Activated CD8-positive, alpha-beta memory T cell treated with anti-CD3 and anti-CD28 coated beads, Interleukin-2, amount 50 U/mL, for 48 hours (primary cell): ENCODE data around the gene GRAMD1B.
"Not testable (repeated sequence)": the region's sequence is repeated elsewhere in the genome, so short reads cannot be mapped to it uniquely, and the experiment has no call there.

Source experiments
- DNase-seq: peaks from one replicate; pipeline ENCODE4 v3.0.0-alpha.2; 2020

The GRAMD1B gene

DNA sequence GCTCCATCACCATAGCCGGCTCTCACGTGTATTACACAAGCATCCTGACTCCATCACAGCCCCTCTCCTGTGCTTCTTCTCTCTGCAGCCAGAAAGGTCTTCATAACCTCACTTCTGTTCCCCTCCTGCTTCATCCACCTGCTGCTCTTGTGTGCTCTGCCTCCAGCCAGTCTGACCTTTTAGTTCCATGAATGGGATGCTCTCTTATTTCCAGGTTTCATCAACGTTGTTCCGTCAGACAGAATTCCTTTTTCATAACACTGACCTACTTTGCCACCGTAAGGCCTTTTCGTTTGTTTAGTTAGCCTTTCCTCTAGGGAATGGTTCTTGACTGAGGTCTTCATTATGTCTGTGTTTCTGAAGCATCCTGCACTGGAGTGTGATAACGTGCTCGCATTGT, 18.8 kb downstream of the GRAMD1B start:
- DNase-seq: no peak

DNA sequence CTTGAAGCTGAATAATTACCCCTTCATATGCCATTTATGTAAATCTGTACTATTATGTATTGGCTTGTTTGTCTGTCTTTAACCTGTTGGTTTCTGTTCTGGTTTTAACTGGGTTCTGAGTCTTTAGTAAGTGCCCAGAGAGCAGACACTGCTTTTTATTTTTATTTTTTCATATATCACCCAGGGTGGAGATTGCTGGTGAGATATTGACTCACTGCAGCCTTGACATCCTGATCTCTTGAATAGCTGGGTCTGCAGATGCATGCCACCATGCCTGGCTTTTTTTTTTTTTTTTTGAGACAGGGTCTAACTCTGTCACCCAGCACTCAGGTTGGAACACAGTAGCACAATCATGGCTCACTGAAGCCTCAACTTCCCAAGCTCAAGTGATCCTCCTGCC, 19.4 kb downstream of the GRAMD1B start:
- DNase-seq: no peak

DNA sequence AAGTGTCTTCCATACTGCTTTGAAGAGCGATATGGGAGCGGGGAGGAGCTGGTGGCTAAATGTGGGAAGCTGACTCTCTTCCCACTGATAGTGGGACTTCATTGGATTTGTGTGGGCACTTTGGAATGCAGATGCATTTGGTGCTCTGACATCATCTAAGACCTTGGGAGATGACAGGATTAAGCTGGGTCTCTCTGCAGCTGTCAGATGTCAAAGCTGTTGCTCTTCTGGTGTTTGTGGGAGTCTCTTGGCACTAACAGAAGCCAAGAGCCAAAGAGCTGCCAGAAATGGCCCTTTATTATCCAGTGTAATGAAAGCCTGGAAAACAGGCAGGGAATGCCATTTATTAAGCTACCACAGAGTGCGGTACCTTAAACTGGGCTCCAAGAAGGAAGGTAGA, 20.6 kb downstream of the GRAMD1B start:
- DNase-seq: no peak

GRCh38 chr11:123451183-123451781, 21.2 kb downstream of the GRAMD1B start:
- DNase-seq: no peak

DNA sequence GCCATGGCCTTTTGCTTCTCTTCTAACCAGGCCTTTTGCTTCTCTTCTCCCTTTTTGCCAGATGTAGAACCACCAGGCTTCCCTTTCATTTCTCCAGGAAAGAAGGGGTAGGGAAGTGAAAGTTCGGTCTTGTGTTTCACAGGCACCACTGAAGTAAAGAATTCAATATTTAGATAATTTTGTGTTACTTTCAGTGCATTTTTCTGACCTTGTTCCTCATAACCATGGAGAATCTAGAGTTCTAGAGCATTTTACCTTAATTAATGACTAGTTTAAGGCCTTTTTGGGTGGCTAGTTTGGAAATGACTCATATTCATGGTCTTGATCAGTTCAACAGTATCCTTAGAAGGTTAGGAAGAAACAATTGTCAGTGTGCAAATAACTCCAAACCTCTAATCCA, 22.7 kb downstream of the GRAMD1B start:
- DNase-seq: no peak

GRCh38 chr11:123454060-123454651, 24.1 kb downstream of the GRAMD1B start:
- peak; percentile 78 for DNase-seq

- DNase-seq: no peak
Measured at GRCh38 chr11:123454796-123455195, 24.7 kb downstream of the GRAMD1B start.

DNA sequence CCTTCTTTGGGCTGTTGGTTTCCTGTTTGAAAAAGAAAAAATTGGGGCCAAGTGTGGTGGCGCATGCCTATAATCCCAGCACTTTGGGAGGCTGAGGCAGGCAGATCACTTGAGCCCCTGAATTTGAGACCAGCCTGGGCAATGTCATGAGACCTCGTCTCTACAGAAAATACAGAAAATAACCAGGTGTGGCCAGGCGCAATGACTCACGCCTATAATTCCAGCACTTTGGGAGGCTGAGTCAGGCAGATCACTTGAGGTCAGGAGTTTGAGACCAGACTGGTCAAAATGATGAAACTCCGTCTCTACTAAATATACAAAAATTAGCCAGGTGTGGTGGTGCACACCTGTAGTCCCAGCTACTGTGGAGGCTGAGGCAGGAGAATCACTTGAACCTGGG, 26.4 kb downstream of the GRAMD1B start:
- DNase-seq: not testable (repeated sequence)

- DNase-seq: no peak
Measured at GRCh38 chr11:123457187-123457770, 27.2 kb downstream of the GRAMD1B start.

DNA sequence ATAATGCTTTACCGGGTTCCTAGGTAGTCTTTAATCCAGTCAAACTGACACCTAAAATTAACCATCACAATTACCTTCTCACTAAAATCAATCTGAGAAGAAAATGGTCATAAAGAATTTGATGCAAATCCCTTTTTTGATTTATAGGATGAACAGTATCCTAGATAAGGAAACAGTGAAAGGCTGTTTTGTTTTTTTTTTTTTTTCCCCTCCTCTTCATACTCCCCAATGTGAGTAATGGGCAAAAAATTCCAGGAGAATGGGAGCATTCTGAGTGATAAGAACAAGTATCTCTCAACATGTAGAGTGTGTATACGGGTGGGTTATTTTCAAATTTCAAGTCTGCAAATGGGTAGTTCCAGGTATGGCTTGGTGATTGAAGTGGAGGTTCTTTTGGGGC, 28.4 kb downstream of the GRAMD1B start:
- DNase-seq: no peak

- DNase-seq: no peak
Measured at GRCh38 chr11:123460012-123460700, 30.1 kb downstream of the GRAMD1B start.

- no peak for DNase-seq
Measured at GRCh38 chr11:123461164-123461563, 31.1 kb downstream of the GRAMD1B start.

DNA sequence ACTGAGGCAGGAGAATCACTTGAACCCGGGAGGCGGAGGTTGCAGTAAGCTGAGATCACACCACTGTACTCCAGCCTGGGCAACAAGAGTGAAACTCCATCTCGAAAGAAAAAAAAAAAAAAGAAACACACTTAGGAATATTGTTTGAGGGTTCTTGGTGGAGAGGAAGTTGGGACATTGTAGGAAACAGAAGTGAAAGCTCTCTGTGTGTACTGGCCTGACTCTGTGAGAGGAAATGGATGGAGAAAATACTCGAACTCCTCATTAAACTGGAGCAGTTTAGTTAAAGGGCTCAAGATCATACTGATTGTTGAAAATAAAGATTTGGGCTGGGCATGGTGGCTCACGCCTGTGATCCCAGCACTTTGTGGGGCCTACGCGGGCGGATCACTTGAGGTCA, 35.6 kb downstream of the GRAMD1B start:
- DNase-seq: not testable (repeated sequence)

GRCh38 chr11:123466172-123466571, 36.1 kb downstream of the GRAMD1B start:
- DNase-seq: not testable (repeated sequence)

GRCh38 chr11:123469089-123469488, 39.0 kb downstream of the GRAMD1B start:
- no peak for DNase-seq

GRCh38 chr11:123469586-123469985, 39.5 kb downstream of the GRAMD1B start:
- no peak for DNase-seq

DNA sequence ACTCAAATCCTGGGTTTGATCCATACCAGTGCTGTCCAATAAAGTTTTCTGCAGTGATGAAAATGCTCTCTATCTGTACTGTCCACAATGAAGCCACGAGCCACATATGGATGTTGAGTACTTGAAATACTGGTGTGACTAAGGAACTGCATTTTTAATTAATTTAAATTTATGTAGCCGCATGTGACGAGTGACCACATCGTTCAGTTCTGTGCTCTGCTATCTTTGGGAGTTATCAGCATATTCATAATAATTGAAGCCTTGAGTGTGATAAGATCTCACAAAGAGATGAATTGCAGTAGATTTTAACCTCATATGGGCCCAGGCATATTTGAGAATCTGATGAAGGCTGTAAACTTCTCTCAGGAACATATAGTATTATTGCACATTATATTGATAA, 40.8 kb downstream of the GRAMD1B start:
- no peak for DNase-seq

DNA sequence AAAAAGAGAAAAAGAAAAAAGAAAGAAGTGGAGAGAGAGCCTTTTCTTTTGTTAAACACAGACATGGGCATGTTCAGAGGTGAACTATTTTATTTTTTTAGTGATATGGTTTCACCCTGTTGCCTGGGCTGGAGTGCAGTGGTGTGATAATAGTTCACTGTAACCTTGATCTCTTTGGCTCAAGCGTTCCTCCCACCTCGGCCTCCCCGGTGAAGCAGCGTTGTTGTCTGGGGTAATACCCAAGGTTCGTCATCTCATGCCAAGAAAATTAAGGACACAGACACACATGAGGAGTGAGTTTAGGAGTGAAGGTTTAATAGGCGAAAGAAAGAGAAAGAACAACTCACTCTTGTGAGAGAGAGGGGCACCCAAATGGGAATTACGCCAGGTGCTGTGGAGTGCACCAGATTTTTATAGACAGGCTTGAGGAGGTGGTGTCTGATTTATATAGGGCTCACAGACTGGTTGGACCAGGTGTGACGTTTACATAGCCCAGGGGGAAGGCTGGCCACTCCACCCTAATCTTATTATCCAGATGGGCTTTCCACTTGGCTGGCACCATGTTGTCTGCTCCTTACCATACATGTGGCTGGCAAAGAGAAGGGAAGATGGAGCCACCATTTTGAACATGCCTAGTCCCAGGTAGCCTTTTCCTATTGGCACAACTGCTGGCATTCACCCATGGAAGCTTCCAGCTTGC, 42.3 kb downstream of the GRAMD1B start:
- DNase-seq: no peak

- DNase-seq: no peak
Measured at GRCh38 chr11:123473941-123474677, 44.0 kb downstream of the GRAMD1B start.

GRCh38 chr11:123474994-123475393, 44.9 kb downstream of the GRAMD1B start:
- DNase-seq: no peak

DNA sequence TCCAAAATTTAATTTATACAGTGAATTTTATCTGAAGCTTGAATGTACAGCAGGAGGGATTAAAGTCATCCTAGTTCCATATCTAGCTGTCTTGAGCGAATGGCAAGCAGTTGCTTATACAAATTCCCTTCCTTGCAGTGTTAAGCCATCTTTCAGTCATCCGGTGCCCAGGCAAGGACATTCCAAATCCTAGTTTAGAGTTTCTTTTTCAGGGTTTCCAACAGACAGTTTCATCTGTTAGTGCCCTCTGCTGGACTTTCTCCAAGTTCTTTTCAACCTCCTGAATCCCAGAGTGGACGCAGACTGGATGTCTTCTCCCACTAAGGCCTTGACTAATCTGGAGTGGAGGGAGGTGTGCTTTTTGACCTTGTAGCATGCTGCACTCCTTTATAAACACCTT, 45.4 kb downstream of the GRAMD1B start:
- DNase-seq: no peak

DNA sequence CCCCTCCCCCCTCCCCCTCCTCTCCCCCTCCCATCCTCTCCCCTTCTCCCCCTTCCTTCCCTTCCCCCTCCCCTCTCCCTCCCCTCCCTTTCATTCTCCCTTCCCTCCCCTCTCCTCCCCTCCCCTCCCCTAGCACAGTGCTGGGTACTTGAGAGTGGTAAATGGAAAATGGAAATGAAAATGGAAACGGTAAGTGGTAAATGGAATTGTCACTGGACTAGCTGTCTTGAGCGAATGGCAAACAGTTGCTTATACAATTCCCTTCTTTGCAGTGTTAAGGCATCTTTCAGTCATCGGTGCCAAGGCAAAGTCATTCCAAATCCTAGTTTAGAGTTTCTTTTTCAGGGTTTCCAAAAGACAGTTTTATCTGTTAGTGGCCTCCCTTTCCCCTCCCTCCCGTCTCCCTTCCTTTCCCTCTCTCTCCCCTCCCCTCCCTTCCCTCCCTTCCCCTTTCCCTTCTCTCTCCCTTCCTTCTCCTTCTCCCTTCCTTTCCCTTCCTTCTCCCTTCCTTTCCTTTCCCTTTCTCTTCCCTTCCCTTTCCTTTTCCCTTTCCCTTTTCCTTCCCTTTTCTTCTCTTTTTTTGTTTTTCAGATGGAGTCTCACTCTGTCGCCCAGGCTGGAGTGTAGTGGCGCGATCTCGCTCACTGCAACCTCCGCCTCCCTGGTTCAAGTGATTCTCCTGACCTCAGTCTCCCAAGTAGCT, 47.3 kb downstream of the GRAMD1B start:
- DNase-seq: no peak
